ENCODE data around the gene FNDC3B.
A peak's percentile ranks its signal among the peaks of the same experiment; 100 is the strongest.

The FNDC3B gene

DNA sequence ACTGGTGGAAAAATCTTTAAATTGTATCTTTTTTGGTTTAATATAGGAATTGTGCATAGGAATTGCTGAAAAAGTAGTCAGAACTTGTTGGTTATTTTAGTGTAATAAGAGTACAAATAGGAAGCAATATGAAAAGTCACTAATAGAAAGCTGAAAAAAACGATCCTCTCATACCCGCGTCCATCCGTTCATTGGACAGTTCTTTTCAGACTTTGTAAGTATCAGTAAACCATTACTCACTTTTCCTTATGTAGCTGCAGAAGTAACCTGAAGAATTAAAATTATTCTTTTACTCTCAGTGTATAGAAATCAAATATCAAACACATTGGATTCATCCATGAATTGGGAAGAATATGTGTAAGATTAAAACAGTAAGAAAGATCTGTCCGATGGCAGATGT is 4.4 kb downstream of the FNDC3B start:
- Histone ChIP-seq H3K9ac (ENCODE audit: low read depth, low read length) (no peak overlapping the region), H3K27ac (ENCODE audit: low read depth, low read length) (no peak overlapping the region), H3K36me3 (ENCODE audit: insufficient read depth, low read length) (peaks cover 6% of the 10 kb centered on the region; the same call in 1 of the 2 replicates), H3K4me1 (ENCODE audit: insufficient read depth, low read length) (peaks cover 34% of the 10 kb centered on the region), H3K9me3 (ENCODE audit: insufficient read depth, low read depth, low read length) (no peaks in the 10 kb centered on the region), H3K27me3 (ENCODE audit: insufficient read depth, low read length) (no peaks in the 10 kb centered on the region), H3K4me3 (ENCODE audit: low read length) (no peak overlapping the region)
- 94% methylated on average over 5 of the region's 5 CpGs for WGBS

DNA sequence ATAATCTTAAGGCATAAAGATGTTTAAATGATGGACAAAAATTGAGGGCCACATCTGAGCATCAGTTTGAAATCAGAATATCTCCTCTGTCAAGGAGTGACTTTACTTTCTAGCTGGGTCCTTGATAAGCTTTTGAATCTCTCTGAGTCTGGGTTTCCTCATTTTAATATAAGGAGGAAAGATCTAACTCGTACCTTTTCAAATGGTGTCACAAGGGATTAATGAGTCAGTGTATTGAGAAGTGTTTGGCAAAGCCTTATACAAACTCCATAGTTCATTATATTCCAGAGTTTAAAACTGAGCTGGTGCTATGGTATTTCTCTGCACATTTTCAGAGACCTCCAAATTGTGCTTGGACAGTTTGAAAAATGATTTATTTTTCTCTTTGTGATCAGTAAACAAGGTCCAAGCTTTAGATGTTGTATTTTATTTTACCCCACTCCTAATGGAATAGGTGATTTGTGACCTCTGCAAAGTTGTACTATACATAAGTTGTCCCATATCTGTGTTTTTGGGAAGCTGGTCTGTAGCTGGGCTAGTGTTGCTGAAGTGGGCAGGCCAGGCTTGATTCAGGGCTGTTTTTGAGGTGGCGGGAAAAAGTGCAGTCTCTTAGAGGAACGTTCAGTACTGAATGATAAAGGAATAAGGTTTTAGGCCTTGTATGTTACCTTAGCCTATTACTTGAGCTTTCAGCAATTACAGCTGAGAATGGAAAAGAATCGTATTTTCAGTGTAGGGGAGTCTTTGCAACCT is 5.6 kb downstream of the FNDC3B start:
- Histone ChIP-seq H3K27me3 (ENCODE audit: insufficient read depth, low read length) (no peaks in the 10 kb centered on the region), H3K36me3 (ENCODE audit: insufficient read depth, low read length) (peaks cover 14% of the 10 kb centered on the region), H3K9ac (ENCODE audit: low read depth, low read length) (no peak overlapping the region), H3K27ac (ENCODE audit: low read depth, low read length) (no peak overlapping the region), H3K9me3 (ENCODE audit: insufficient read depth, low read depth, low read length) (no peaks in the 10 kb centered on the region), H3K4me3 (ENCODE audit: low read length) (no peak overlapping the region), H3K4me1 (ENCODE audit: insufficient read depth, low read length) (peaks cover 34% of the 10 kb centered on the region)
- 75% methylated on average over 3 of the region's 4 CpGs for WGBS

DNA sequence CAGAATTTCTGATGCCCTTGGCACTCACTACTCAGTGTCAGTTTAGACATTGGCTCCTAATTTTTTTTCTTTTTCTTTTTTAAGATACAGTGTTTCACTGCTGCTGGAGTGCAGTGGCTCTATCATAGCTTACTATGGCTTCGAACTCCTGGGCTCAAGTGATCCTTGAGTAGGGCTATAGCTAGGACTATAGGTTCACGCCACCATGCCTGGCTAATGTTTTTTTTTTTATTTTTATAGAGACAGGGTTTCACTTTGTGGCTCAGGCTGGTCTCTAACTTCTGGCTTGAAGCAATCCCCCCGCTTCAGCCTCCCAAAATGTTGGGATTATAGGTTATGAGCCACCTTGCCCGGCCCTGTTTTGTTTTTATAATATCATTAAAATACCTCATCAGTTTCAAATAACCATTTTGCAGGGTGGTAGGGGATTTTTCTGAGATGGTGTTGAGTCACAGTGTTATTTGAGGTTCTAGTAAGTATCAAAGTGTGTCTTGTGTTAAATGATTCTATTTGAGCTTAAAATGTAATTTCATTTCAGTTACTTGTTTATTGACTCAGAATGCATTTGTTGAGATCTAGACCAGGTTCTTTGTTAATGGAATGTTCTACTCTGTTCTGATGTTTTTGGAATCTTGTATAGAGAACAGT is 7.0 kb downstream of the FNDC3B start:
- Histone ChIP-seq H3K4me3 (ENCODE audit: low read length) (no peak overlapping the region), H3K9ac (ENCODE audit: low read depth, low read length) (no peak overlapping the region), H3K27ac (ENCODE audit: low read depth, low read length) (no peak overlapping the region), H3K36me3 (ENCODE audit: insufficient read depth, low read length) (peaks cover 24% of the 10 kb centered on the region), H3K9me3 (ENCODE audit: insufficient read depth, low read depth, low read length) (no peaks in the 10 kb centered on the region), H3K4me1 (ENCODE audit: insufficient read depth, low read length) (peaks cover 34% of the 10 kb centered on the region), H3K27me3 (ENCODE audit: insufficient read depth, low read length) (no peaks in the 10 kb centered on the region)
- 93% methylated on average over 3 of the region's 4 CpGs for WGBS

DNA sequence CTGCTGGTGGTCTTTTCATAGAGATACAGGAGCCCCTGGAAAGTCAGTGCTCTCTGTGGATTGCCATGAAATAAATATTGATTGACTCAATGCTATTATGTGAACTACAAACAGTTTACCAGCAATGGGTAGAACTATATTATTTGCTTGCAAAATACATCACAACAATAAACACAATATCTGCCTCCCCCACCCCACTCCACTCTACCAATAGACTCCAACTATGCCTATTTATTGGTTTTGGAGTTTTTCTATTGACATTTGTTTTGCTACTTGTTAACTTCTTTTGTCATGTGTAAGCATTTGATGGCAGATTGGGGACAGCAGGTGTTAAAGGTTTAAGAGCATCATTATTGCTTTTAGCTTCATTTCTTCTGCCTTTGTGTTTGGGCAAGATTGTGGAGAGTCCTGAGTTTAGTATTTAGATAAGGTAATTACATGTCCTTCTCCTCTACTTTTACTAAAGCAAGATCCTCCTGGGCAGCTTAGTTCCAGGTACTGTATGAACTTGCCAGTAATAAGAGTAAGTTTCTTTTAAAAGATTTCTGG is 8.3 kb downstream of the FNDC3B start:
- Histone ChIP-seq H3K4me3 (ENCODE audit: low read length) (no peak overlapping the region), H3K4me1 (ENCODE audit: insufficient read depth, low read length) (peaks cover 28% of the 10 kb centered on the region), H3K27me3 (ENCODE audit: insufficient read depth, low read length) (no peaks in the 10 kb centered on the region), H3K9ac (ENCODE audit: low read depth, low read length) (no peak overlapping the region), H3K27ac (ENCODE audit: low read depth, low read length) (no peak overlapping the region), H3K36me3 (ENCODE audit: insufficient read depth, low read length) (peaks cover 34% of the 10 kb centered on the region), H3K9me3 (ENCODE audit: insufficient read depth, low read depth, low read length) (no peaks in the 10 kb centered on the region)

DNA sequence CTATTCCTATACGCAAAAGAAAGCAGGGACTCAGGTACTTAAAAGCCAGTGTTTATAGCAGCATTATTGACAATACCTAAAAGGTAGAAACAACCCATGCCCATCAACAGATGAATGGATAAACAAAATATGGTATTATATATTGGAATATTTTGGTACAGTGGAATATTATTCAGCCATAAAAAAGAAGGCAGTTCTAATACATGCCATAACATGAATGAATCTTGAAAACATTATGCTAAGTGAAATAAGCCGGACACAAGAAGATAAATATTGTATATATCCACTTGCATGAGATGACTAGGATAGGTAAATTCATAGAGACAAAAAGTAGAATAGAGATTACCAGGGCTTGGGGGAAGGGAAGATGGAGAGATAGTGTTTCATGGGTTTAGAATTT is 9.2 kb downstream of the FNDC3B start:
- no peak overlapping the region for H3K9ac ChIP-seq (ENCODE audit: low read depth, low read length)
- H3K4me3 ChIP-seq (ENCODE audit: low read length), result no peak overlapping the region
- peaks cover 34% of the 10 kb centered on the region for H3K36me3 ChIP-seq (ENCODE audit: insufficient read depth, low read length)
- H3K27ac ChIP-seq (ENCODE audit: low read depth, low read length), result no peak overlapping the region
- peaks cover 31% of the 10 kb centered on the region for H3K4me1 ChIP-seq (ENCODE audit: insufficient read depth, low read length)
- 94% methylated on average over 2 of the region's 2 CpGs for WGBS
- no peaks in the 10 kb centered on the region for H3K9me3 ChIP-seq (ENCODE audit: insufficient read depth, low read depth, low read length)
- no peaks in the 10 kb centered on the region for H3K27me3 ChIP-seq (ENCODE audit: insufficient read depth, low read length)

DNA sequence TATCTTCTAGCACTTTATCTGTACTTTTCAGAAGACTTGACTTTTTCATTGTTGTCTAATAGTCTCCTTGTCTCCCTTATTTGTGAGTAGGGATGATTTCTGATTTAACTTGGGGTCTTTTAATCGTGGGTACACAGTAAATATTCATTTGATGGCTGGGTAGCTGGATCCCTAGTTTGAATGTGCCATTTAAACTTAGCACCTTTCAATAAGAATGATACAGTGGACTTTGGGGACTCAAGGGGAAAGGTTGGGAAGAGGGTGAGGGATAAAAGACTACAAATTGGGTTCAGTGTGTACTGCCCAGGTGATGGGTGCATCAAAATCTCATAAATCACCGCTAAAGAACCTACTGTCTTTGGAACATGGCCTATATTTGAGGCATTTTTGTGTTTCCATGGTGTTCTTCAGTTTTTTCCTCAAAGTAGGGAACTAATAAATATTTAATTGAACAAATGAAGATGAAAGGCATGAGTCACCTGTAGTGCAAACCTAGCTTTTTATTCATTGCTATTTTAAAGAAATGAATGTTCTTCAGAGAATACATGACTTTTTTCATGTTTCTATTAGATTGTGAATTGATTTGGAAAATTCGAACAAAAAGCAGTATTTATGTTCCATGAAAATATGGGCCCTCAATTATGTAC is 12.1 kb downstream of the FNDC3B start:
- H3K27me3 ChIP-seq (ENCODE audit: insufficient read depth, low read length), result no peaks in the 10 kb centered on the region
- no peaks in the 10 kb centered on the region for H3K9me3 ChIP-seq (ENCODE audit: insufficient read depth, low read depth, low read length)
- peaks cover 26% of the 10 kb centered on the region for H3K4me1 ChIP-seq (ENCODE audit: insufficient read depth, low read length)
- no peak overlapping the region for H3K27ac ChIP-seq (ENCODE audit: low read depth, low read length)
- H3K4me3 ChIP-seq (ENCODE audit: low read length), result no peak overlapping the region
- H3K9ac ChIP-seq (ENCODE audit: low read depth, low read length), result no peak overlapping the region
- H3K36me3 ChIP-seq (ENCODE audit: insufficient read depth, low read length), result peaks cover 45% of the 10 kb centered on the region
- 91% methylated on average over 3 of the region's 3 CpGs for WGBS

DNA sequence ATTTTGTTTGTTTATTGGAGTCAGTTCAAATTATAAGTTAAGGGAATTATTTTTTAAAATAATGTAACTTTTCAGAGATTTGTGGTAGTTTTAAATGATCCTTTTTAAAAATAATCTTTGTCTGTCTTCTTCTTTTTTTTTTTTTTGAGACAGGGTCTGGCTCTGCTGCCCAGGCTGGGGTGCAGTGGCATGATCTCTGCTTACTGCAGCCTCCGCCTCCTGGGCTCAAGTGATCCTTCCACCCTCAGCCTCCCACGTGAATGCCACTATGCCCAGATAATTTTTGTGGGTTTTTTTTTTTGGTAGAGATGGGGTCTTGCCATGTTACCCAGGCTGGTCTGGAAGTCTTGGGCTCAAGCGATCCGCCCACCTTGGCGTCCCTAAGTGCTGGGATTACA is 12.6 kb downstream of the FNDC3B start:
- H3K27ac ChIP-seq (ENCODE audit: low read depth, low read length), result no peak overlapping the region
- H3K36me3 ChIP-seq (ENCODE audit: insufficient read depth, low read length), result peaks cover 46% of the 10 kb centered on the region
- 94% methylated on average over 5 of the region's 5 CpGs for WGBS
- H3K27me3 ChIP-seq (ENCODE audit: insufficient read depth, low read length), result no peaks in the 10 kb centered on the region
- H3K9ac ChIP-seq (ENCODE audit: low read depth, low read length), result no peak overlapping the region
- H3K4me3 ChIP-seq (ENCODE audit: low read length), result no peak overlapping the region
- H3K4me1 ChIP-seq (ENCODE audit: insufficient read depth, low read length), result peaks cover 26% of the 10 kb centered on the region
- no peaks in the 10 kb centered on the region for H3K9me3 ChIP-seq (ENCODE audit: insufficient read depth, low read depth, low read length)

DNA sequence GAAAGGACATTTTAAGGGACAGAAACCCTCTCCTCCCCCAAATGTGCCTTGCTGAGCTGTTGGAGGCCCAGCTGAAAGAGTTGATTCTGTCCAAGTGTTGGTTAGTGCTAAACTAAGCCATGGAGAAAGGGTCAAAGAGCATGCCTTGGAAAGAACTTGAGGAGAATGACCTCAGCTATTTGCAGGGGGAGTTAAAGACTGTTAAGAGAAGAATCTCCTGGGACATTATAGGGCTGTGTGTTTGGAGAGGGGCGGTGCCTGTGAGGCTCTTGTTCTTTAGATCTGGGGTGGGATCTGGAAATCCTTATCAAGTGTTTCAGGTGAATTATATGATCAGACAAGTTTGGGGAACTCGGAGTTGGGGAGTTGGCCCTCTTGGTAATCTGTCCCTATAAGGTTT is 13.0 kb downstream of the FNDC3B start:
- Histone ChIP-seq H3K4me3 (ENCODE audit: low read length) (no peak overlapping the region), H3K9ac (ENCODE audit: low read depth, low read length) (no peak overlapping the region), H3K36me3 (ENCODE audit: insufficient read depth, low read length) (peaks cover 46% of the 10 kb centered on the region), H3K27me3 (ENCODE audit: insufficient read depth, low read length) (no peaks in the 10 kb centered on the region), H3K9me3 (ENCODE audit: insufficient read depth, low read depth, low read length) (no peaks in the 10 kb centered on the region), H3K4me1 (ENCODE audit: insufficient read depth, low read length) (peaks cover 27% of the 10 kb centered on the region), H3K27ac (ENCODE audit: low read depth, low read length) (no peak overlapping the region)
- WGBS, result 97% methylated on average over 2 of the region's 2 CpGs

DNA sequence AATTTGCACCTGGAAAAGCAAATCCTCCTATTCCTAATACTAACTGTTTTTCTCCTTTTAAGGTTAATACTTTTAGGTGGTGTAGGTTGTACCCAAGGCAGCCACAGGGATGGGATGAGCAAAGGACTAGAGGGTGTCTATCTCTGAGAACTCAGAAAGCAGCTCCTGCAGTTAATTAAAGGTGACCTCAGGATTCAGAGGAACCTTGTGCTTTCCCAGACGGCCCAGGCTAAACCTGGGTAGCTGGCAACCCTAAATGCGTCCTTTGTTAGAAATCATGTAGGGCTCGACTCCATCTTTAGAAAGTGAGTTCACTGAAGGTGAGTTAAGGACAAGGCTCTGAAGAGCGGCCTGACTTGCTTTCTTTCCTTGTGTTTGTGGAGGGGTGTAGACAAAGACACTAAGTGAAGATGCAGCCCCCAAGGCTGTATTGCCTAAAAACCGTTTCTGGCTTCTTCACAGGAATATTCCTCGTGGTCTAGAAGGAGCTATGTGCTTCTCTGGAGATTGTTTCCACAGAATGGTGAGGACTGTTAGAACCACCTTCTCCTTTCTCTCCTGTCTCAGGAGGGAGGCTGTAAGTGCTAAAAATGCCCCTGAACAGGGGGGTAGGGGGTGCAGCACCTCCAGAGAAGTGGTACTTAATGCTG is 14.9 kb downstream of the FNDC3B start:
- Histone ChIP-seq H3K4me1 (ENCODE audit: insufficient read depth, low read length) (peaks cover 27% of the 10 kb centered on the region), H3K36me3 (ENCODE audit: insufficient read depth, low read length) (peaks cover 45% of the 10 kb centered on the region), H3K9ac (ENCODE audit: low read depth, low read length) (peak overlapping the region; percentile 27; the same call in 1 of the 2 replicates), H3K4me3 (ENCODE audit: low read length) (no peak overlapping the region), H3K27ac (ENCODE audit: low read depth, low read length) (no peak overlapping the region), H3K27me3 (ENCODE audit: insufficient read depth, low read length) (no peaks in the 10 kb centered on the region), H3K9me3 (ENCODE audit: insufficient read depth, low read depth, low read length) (no peaks in the 10 kb centered on the region)
- WGBS, result 91% methylated on average over 6 of the region's 6 CpGs

DNA sequence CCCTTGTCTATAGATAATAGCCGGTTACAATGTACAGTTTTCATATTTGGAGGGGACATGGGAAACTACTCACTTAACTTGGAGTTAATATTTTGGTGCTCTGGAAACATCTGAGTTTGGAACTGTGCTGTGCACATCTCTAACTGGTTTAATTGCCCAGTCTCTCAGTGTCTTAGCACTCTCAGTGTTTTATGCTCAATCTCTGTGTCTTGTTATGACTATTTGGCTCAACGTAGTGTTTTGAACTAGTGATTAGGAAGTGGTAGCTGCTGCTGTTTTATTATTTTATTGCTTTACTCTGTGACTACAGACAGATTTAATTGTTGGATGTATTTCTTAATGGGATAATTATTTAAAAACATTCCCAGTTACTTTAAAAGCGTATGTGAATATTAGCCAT is 17.0 kb downstream of the FNDC3B start:
- peaks cover 27% of the 10 kb centered on the region for H3K4me1 ChIP-seq (ENCODE audit: insufficient read depth, low read length)
- H3K27ac ChIP-seq (ENCODE audit: low read depth, low read length), result no peak overlapping the region
- H3K9me3 ChIP-seq (ENCODE audit: insufficient read depth, low read depth, low read length), result no peaks in the 10 kb centered on the region
- no peak overlapping the region for H3K4me3 ChIP-seq (ENCODE audit: low read length)
- H3K27me3 ChIP-seq (ENCODE audit: insufficient read depth, low read length), result no peaks in the 10 kb centered on the region
- H3K36me3 ChIP-seq (ENCODE audit: insufficient read depth, low read length), result peaks cover 27% of the 10 kb centered on the region
- no peak overlapping the region for H3K9ac ChIP-seq (ENCODE audit: low read depth, low read length)
- WGBS, result 96% methylated on average over 3 of the region's 3 CpGs

DNA sequence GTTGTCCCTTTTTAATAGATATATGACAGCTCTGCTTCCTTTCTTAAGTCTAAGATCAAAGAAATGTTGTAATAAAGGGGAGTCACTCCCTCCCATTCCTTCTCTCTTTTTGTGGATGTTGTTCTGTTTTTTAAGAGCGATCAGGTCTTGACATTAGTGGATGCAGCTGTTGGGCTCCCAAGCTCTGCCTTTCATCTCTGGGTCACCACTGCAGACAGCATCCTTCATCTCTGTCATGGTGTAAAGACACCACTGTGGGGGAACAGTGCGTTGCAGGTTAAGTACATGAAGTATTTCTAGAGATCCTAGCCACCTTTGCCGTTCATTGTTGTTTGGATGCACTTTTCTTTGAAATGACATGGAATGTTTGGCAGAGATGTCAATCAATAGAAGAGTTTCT is 17.7 kb downstream of the FNDC3B start:
- 84% methylated on average over 3 of the region's 3 CpGs for WGBS
- H3K27ac ChIP-seq (ENCODE audit: low read depth, low read length), result no peak overlapping the region
- no peak overlapping the region for H3K4me3 ChIP-seq (ENCODE audit: low read length)
- no peaks in the 10 kb centered on the region for H3K27me3 ChIP-seq (ENCODE audit: insufficient read depth, low read length)
- peaks cover 23% of the 10 kb centered on the region for H3K36me3 ChIP-seq (ENCODE audit: insufficient read depth, low read length)
- peaks cover 27% of the 10 kb centered on the region for H3K4me1 ChIP-seq (ENCODE audit: insufficient read depth, low read length)
- no peak overlapping the region for H3K9ac ChIP-seq (ENCODE audit: low read depth, low read length)
- H3K9me3 ChIP-seq (ENCODE audit: insufficient read depth, low read depth, low read length), result no peaks in the 10 kb centered on the region

Measured in HUES64 (cell line).